SK-N-SH treated with all-trans-retinoic acid at 6 μM for 48 hours (cell line): ENCODE results near the gene AKT3.

Source experiments
- ATAC-seq: fragments of 200-7000 bp; cut with Tn5 transposase; 3 replicates; pipeline ENCODE4 v1.9.1; 2020; ENCODE audit warnings: mild to moderate bottlenecking, moderate library complexity
- BACH2 ChIP-seq: fragments of 250-450 bp; sonication (Bioruptor Pico); IDR thresholded peaks from 2 replicates; pipeline ENCODE4 v1.9.0; 2021; ENCODE audit warnings: mild to moderate bottlenecking, borderline replicate concordance
- CREB5 ChIP-seq: fragments of 250-450 bp; sonication (Bioruptor Pico); IDR thresholded peaks from 2 replicates; pipeline ENCODE4 v1.5.1; 2020; ENCODE audit warnings: low read depth, mild to moderate bottlenecking, moderate library complexity
- ESRRG ChIP-seq: fragments of 250-450 bp; sonication (Bioruptor Pico); IDR thresholded peaks from 2 replicates; pipeline ENCODE4 v1.6.1; 2021; ENCODE audit warnings: mild to moderate bottlenecking
- GLIS3 ChIP-seq: fragments of 250-450 bp; sonication (Bioruptor Pico); IDR thresholded peaks from 2 replicates; pipeline ENCODE4 v1.5.0; 2020; ENCODE audit warnings: mild to moderate bottlenecking, moderate library complexity
- ISL1 ChIP-seq: fragments of 250-450 bp; sonication (Bioruptor Pico); IDR thresholded peaks from 2 replicates; pipeline ENCODE4 v2.1.2; 2022; ENCODE audit warnings: mild to moderate bottlenecking, moderate library complexity
- OSR1 ChIP-seq: fragments of 250-450 bp; sonication (Bioruptor Pico); IDR thresholded peaks from 2 replicates; pipeline ENCODE4 v1.8.0; 2022; ENCODE audit warnings: moderate library complexity, mild to moderate bottlenecking, inconsistent platforms
- POU6F1 ChIP-seq: fragments of 250-450 bp; sonication (Bioruptor Pico); IDR thresholded peaks from 2 replicates; pipeline ENCODE4 v1.8.0; 2021; ENCODE audit warnings: low read depth, mild to moderate bottlenecking, moderate library complexity, borderline replicate concordance
- PPARA ChIP-seq: fragments of 250-450 bp; sonication (Bioruptor Pico); IDR thresholded peaks from 2 replicates; pipeline ENCODE4 v1.5.0; 2020; ENCODE audit warnings: mild to moderate bottlenecking, borderline replicate concordance
- RARB ChIP-seq: fragments of 250-450 bp; sonication (Bioruptor Pico); IDR thresholded peaks from 2 replicates; pipeline ENCODE4 v1.8.0; 2021; ENCODE audit warnings: mild to moderate bottlenecking, moderate library complexity
- SNAI2 ChIP-seq: fragments of 250-450 bp; sonication (Bioruptor Pico); IDR thresholded peaks from 2 replicates; pipeline ENCODE4 v1.5.0; 2020; ENCODE audit warnings: mild to moderate bottlenecking, moderate library complexity
- TCF4 ChIP-seq: fragments of 250-450 bp; sonication (Bioruptor Pico); IDR thresholded peaks from 2 replicates; pipeline ENCODE4 v1.8.0; 2021; ENCODE audit warnings: mild to moderate bottlenecking, moderate library complexity, borderline replicate concordance
- TSHZ2 ChIP-seq: fragments of 250-450 bp; sonication (Bioruptor Pico); IDR thresholded peaks from 2 replicates; pipeline ENCODE4 v1.5.0; 2020; ENCODE audit warnings: mild to moderate bottlenecking, moderate library complexity
- ZC3H10 ChIP-seq: fragments of 250-450 bp; sonication (Bioruptor Pico); IDR thresholded peaks from 2 replicates; pipeline ENCODE4 v1.5.1; 2021; ENCODE audit warnings: mild to moderate bottlenecking, moderate library complexity
- ZFP3 ChIP-seq: fragments of 250-450 bp; sonication (Bioruptor Pico); IDR thresholded peaks from 2 replicates; pipeline ENCODE4 v1.5.0; 2020; ENCODE audit warnings: mild to moderate bottlenecking, moderate library complexity
- ZFP30 ChIP-seq: fragments of 450-650 bp; formaldehyde crosslinking; IDR thresholded peaks from 2 replicates; pipeline ENCODE4 v1.5.0; 2022; ENCODE audit warnings: mild to moderate bottlenecking, moderate library complexity
- ZNF565 ChIP-seq: fragments of 450-650 bp; formaldehyde crosslinking; conservative IDR thresholded peaks from 2 replicates; pipeline ENCODE4 v1.5.0; 2020; ENCODE audit warnings: low read depth, mild to moderate bottlenecking, moderate library complexity
- ZNF8 ChIP-seq: fragments of 450-650 bp; formaldehyde crosslinking; IDR thresholded peaks from 2 replicates; pipeline ENCODE4 v1.5.0; 2020; ENCODE audit warnings: mild to moderate bottlenecking, moderate library complexity

The AKT3 gene

GRCh38 chr1:243447347-243447746 lies 402.7 kb downstream of the AKT3 start:
- TF ChIP-seq TCF4 (CRISPR knock-in tag) (no peak), TSHZ2 (CRISPR knock-in tag) (no peak), GLIS3 (no peak)
- ATAC-seq, result no peak

- no peak for TF ChIP-seq GLIS3
- TF ChIP-seq CREB5 (CRISPR knock-in tag), result no peak
- TF ChIP-seq TSHZ2 (CRISPR knock-in tag), result no peak
- TF ChIP-seq ZFP30 (CRISPR knock-in tag), result no peak
- no peak for TF ChIP-seq ZFP3 (CRISPR knock-in tag)
- TF ChIP-seq ZNF565 (CRISPR knock-in tag), result no peak
- TF ChIP-seq ZNF8, result no peak
- no peak for TF ChIP-seq POU6F1 (CRISPR knock-in tag)
- no peak for ATAC-seq
Observed at GRCh38 chr1:243443557-243443956, 406.5 kb downstream of the AKT3 start.

- TF ChIP-seq BACH2 (CRISPR knock-in tag) (no peak), TCF4 (CRISPR knock-in tag) (no peak), ZNF565 (CRISPR knock-in tag) (no peak), PPARA (CRISPR knock-in tag) (no peak), OSR1 (no peak), ESRRG (CRISPR knock-in tag) (no peak)
- no peak for ATAC-seq
Observed at GRCh38 chr1:243441601-243442000, 408.4 kb downstream of the AKT3 start.

GRCh38 chr1:243440406-243440805 lies 409.6 kb downstream of the AKT3 start:
- ATAC-seq, result no peak
- no peak for TF ChIP-seq POU6F1 (CRISPR knock-in tag)
- TF ChIP-seq ZFP3 (CRISPR knock-in tag), result no peak
- no peak for TF ChIP-seq TSHZ2 (CRISPR knock-in tag)
- no peak for TF ChIP-seq ZNF8
- no peak for TF ChIP-seq SNAI2 (CRISPR knock-in tag)
- TF ChIP-seq BACH2 (CRISPR knock-in tag), result no peak
- no peak for TF ChIP-seq ISL1
- no peak for TF ChIP-seq CREB5 (CRISPR knock-in tag)
- no peak for TF ChIP-seq ZC3H10 (CRISPR knock-in tag)
- no peak for TF ChIP-seq ZFP30 (CRISPR knock-in tag)
- no peak for TF ChIP-seq PPARA (CRISPR knock-in tag)
- TF ChIP-seq RARB, result no peak
- no peak for TF ChIP-seq ZNF565 (CRISPR knock-in tag)
